Measurements from ENCODE around the gene IRF4.

Gene IRF4

GRCh38 chr6:436308-437036, 44.9 kb downstream of the IRF4 start:
- TF ChIP-seq, protein P1, sequence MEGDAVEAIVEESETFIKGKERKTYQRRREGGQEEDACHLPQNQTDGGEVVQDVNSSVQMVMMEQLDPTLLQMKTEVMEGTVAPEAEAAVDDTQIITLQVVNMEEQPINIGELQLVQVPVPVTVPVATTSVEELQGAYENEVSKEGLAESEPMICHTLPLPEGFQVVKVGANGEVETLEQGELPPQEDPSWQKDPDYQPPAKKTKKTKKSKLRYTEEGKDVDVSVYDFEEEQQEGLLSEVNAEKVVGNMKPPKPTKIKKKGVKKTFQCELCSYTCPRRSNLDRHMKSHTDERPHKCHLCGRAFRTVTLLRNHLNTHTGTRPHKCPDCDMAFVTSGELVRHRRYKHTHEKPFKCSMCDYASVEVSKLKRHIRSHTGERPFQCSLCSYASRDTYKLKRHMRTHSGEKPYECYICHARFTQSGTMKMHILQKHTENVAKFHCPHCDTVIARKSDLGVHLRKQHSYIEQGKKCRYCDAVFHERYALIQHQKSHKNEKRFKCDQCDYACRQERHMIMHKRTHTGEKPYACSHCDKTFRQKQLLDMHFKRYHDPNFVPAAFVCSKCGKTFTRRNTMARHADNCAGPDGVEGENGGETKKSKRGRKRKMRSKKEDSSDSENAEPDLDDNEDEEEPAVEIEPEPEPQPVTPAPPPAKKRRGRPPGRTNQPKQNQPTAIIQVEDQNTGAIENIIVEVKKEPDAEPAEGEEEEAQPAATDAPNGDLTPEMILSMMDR (IDR thresholded peaks at IDR 0.05; ENCODE audit: low read depth, low read length): no peak
- TF ChIP-seq POLR2A (IDR thresholded peaks at IDR 0.05; ENCODE audit: extremely low read depth, insufficient read length) (no peak), MAX (IDR thresholded peaks at IDR 0.05; ENCODE audit: low read depth, low read length) (no peak), MYC (IDR thresholded peaks at IDR 0.05; ENCODE audit: low read depth, low read length) (no peak)
- peak; percentile 34 for DNase-seq (ENCODE audit: low read depth)
- H3K4me3 ChIP-seq (ENCODE audit: low read depth, low read length): no peak overlapping the region

GRCh38 chr6:437037-437392, 45.5 kb downstream of the IRF4 start:
- H3K4me3 ChIP-seq (ENCODE audit: low read depth, low read length): no peak overlapping the region
- DNase-seq (ENCODE audit: low read depth): no peak
- no peak for TF ChIP-seq POLR2A (IDR thresholded peaks at IDR 0.05; ENCODE audit: extremely low read depth, insufficient read length)
- TF ChIP-seq, protein P1 (IDR thresholded peaks at IDR 0.05; ENCODE audit: low read depth, low read length): no peak
- TF ChIP-seq MYC (IDR thresholded peaks at IDR 0.05; ENCODE audit: low read depth, low read length): no peak

DNA sequence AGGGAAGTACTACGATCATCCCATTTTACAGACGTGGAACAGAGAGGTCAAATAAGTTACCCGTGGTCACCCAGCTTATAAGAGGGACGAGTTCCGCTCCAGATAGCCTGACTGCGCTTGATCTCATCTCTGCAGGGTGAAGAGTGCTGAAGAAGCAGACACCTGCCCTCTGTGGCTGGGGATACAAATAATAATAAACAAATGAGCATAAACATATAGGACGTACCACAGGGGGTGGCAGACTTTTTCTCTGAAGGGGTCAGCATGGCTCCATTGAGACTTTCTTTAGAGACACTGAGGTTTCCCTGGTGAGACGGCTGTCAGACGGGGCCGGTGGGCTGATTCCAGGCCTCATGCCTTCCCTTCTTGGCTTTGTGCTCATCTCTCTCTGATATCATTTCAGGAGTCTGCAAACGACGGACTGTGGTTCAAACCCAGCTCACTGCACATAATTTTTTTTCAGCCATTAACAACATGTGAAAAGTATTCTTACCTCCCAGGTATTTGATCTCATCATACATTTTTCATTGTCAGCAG, 47.1 kb downstream of the IRF4 start:
- TF ChIP-seq MYC (IDR thresholded peaks at IDR 0.05; ENCODE audit: low read depth, low read length) (no peak), POLR2A (IDR thresholded peaks at IDR 0.05; ENCODE audit: extremely low read depth, insufficient read length) (no peak), MAX (IDR thresholded peaks at IDR 0.05; ENCODE audit: low read depth, low read length) (no peak)
- TF ChIP-seq, protein P1 (IDR thresholded peaks at IDR 0.05; ENCODE audit: low read depth, low read length): no peak
- DNase-seq (ENCODE audit: low read depth): no peak
- no peak overlapping the region for H3K4me3 ChIP-seq (ENCODE audit: low read depth, low read length)

DNA sequence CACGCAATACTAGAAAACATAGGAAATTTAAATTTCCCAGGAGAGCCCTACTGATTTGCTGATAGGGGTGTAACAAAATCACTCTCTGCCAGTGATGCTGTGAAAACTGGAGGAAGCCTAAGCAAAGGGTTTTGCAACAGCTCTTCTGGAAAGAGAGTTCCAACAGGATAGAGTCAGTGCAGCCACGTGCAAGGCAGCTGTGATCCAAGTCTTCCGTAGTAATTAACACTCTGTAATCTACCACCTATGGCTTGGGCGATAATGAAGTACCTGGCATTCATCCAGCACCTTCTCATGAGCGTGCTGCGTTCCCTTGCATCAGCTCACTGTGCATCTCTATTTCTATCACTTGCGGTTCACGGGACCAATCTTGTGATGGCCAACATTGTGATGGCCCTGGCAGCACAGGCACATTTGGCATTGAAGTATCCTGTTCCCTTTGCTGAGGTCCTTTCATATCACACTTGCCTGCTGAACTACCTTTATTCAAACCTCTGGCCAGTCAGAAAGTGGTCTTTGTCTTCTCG, 48.2 kb downstream of the IRF4 start:
- no peak overlapping the region for H3K4me3 ChIP-seq (ENCODE audit: low read depth, low read length)
- DNase-seq (ENCODE audit: low read depth): no peak
- TF ChIP-seq, protein P1 (IDR thresholded peaks at IDR 0.05; ENCODE audit: low read depth, low read length): no peak
- TF ChIP-seq MAX (IDR thresholded peaks at IDR 0.05; ENCODE audit: low read depth, low read length): no peak
- no peak for TF ChIP-seq MYC (IDR thresholded peaks at IDR 0.05; ENCODE audit: low read depth, low read length)
- TF ChIP-seq POLR2A (IDR thresholded peaks at IDR 0.05; ENCODE audit: extremely low read depth, insufficient read length): no peak

DNA sequence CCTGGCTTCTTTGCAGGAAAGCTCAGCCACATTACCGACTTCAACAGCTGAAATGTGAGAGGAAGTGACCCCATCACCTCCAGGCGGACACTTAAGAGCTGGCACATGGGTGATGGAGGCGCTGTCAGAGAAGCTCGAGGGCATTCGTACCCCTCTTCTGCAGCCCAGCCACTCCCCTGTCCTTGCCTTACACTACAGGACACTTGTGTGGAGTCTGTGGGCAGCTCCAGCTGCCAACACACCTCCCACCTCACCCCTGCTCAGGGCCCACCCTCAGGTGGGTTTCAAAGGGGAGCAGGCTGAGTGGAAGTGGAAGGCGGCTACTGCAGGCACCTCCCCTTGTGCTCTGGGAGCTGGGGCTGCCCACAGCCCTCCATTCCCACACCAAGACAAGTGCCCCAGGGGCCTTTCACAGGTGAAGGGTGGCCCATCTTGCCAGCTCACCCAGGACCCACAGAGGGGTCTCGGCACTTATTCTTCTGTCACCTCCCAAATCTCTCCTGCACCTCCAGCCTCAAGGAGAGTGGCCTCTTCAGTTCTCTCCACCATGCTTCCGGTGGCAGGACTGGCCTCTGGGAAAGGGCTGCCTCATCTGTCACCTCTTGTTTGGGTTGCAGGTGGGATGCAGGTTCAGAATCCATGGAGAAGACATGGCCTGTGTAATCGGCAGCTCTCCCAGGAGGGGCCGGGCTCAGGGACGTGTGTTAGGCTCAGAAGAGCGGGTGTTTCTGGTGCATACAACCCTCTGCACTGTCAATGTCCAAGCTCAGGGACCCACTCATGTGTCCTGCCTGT, 49.8 kb downstream of the IRF4 start:
- DNase-seq (ENCODE audit: low read depth): no peak
- no peak for TF ChIP-seq MAX (IDR thresholded peaks at IDR 0.05; ENCODE audit: low read depth, low read length)
- TF ChIP-seq MYC (IDR thresholded peaks at IDR 0.05; ENCODE audit: low read depth, low read length): no peak
- no peak for TF ChIP-seq POLR2A (IDR thresholded peaks at IDR 0.05; ENCODE audit: extremely low read depth, insufficient read length)
- TF ChIP-seq, protein P1 (IDR thresholded peaks at IDR 0.05; ENCODE audit: low read depth, low read length): no peak
- H3K4me3 ChIP-seq (ENCODE audit: low read depth, low read length): no peak overlapping the region

Data from NB4 (cell line).